Ovary (tissue), 3 donors: ENCODE results near the gene CDKL1.

Source experiments
- CTCF ChIP-seq, 3 donors: fragments of 450-650 bp in 2 of 3; fragments of 200-600 bp in 1 of 3; IDR thresholded peaks; one replicate each; pipeline versions ENCODE4 v1.5.1 to v1.8.0; 2016 to 2022; ENCODE audit warnings: antibody characterized with exemption in 3 of 3, mild to moderate bottlenecking in 1 of 3
- POLR2A ChIP-seq: fragments of 450-650 bp; IDR thresholded peaks from one replicate; pipeline ENCODE4 v1.6.1; 2017; ENCODE audit warnings: antibody characterized with exemption, mild to moderate bottlenecking, moderate library complexity
- donor health status: DM: no; HTN: no; CAD: no.

DNA sequence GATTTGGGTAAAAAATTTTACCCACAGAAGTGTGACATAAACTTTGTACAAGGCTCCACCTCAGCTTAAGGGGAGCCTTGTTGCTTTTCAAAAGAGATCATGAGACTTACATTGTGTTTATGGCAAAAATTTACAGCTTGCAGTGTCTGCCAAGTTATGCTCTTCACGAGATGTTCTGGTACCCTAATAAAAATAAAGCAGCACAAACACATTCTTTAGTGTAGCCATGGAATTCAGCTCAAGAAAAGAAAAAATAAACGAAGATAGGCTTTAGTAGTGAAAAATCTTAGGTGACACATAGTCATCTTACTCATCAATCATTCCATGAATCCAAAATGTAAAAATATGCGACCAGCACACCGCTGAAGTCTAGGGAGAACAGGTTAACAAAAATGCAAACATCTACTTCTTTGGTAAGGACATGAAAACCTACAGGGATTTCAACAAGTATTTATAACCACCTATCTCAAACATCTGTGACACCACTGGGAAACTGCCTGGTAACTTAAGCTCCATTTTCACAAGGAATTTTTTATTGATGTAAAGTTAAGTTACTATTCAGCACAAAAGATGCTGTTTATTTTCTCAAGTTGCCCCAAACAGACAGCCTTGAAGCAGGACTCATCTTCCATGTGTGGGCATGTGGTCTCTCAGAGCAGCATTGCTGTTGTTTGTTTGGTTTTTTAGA lies 51.7 kb downstream of the CDKL1 start:
- TF ChIP-seq CTCF (IDR thresholded peaks at IDR 0.05) (no peak), POLR2A (no peak)
